ENCODE measurements around the gene ZFP92.

ZFP92 gene

GRCh38 chrX:153409414-153410101 is 1.7 kb upstream of the ZFP92 start:
- no peak for DNase-seq

GRCh38 chrX:153410373-153410772 is 899 bp upstream of the ZFP92 start:
- no peak for DNase-seq

- DNase-seq, result no peak
Measured at GRCh38 chrX:153410888-153411254, 401 bp upstream of the ZFP92 start.

- no peak for DNase-seq
Measured at GRCh38 chrX:153411988-153412574, 809 bp downstream of the ZFP92 start.

- no peak for DNase-seq
Measured at GRCh38 chrX:153412746-153413720, 1.8 kb downstream of the ZFP92 start.

- no peak for DNase-seq
Measured at GRCh38 chrX:153413731-153414130, 2.5 kb downstream of the ZFP92 start.

- DNase-seq, result no peak
Measured at GRCh38 chrX:153414856-153415510, 3.7 kb downstream of the ZFP92 start.

- DNase-seq, result no peak
Measured at GRCh38 chrX:153416781-153417450, 5.6 kb downstream of the ZFP92 start.

- DNase-seq, result no peak
Measured at GRCh38 chrX:153417637-153418036, 6.4 kb downstream of the ZFP92 start.

GRCh38 chrX:153420851-153421599 is 9.8 kb downstream of the ZFP92 start:
- no peak for DNase-seq

GRCh38 chrX:153421856-153422255 is 10.6 kb downstream of the ZFP92 start:
- DNase-seq, result no peak

GRCh38 chrX:153423652-153424051 is 12.4 kb downstream of the ZFP92 start:
- no peak for DNase-seq

GRCh38 chrX:153426204-153426603 is 14.9 kb downstream of the ZFP92 start:
- DNase-seq, result no peak

- DNase-seq, result no peak
Measured at GRCh38 chrX:153430796-153431195, 19.5 kb downstream of the ZFP92 start.

- no peak for DNase-seq
Measured at GRCh38 chrX:153433161-153433680, 21.9 kb downstream of the ZFP92 start.

GRCh38 chrX:153433781-153434285 is 22.6 kb downstream of the ZFP92 start:
- no peak for DNase-seq

- DNase-seq, result no peak
Measured at GRCh38 chrX:153434801-153435200, 23.5 kb downstream of the ZFP92 start.

- DNase-seq, result no peak
Measured at GRCh38 chrX:153435845-153436244, 24.6 kb downstream of the ZFP92 start.

- no peak for DNase-seq
Measured at GRCh38 chrX:153438532-153438931, 27.3 kb downstream of the ZFP92 start.

- DNase-seq, result no peak
Measured at GRCh38 chrX:153439977-153440376, 28.7 kb downstream of the ZFP92 start.

- DNase-seq, result no peak
Measured at GRCh38 chrX:153440556-153441135, 29.4 kb downstream of the ZFP92 start.

Data from stimulated activated CD4-positive, alpha-beta T cell treated with anti-CD3 and anti-CD28 coated beads, Interleukin-4, amount 100 ng/mL, for 1 hour (primary cell).